Breast epithelium (tissue), 3 donors: ENCODE measurements around the gene PLPP7.

Experiments used
- POLR2AphosphoS5 ChIP-seq, 3 donors: sonication (generic); formaldehyde crosslinking; IDR thresholded peaks; one replicate each; pipeline ENCODE4 v1.6.1; 2017; ENCODE audit warnings: antibody characterized with exemption in 3 of 3
- TF ChIP-seq, protein P1 (sequence below), 3 donors: fragments of 450-650 bp; IDR thresholded peaks; one replicate each; pipeline ENCODE4 v1.5.1; 2016 to 2017; ENCODE audit warnings: antibody characterized with exemption in 3 of 3, mild to moderate bottlenecking in 3 of 3, moderate library complexity in 3 of 3

DNA sequence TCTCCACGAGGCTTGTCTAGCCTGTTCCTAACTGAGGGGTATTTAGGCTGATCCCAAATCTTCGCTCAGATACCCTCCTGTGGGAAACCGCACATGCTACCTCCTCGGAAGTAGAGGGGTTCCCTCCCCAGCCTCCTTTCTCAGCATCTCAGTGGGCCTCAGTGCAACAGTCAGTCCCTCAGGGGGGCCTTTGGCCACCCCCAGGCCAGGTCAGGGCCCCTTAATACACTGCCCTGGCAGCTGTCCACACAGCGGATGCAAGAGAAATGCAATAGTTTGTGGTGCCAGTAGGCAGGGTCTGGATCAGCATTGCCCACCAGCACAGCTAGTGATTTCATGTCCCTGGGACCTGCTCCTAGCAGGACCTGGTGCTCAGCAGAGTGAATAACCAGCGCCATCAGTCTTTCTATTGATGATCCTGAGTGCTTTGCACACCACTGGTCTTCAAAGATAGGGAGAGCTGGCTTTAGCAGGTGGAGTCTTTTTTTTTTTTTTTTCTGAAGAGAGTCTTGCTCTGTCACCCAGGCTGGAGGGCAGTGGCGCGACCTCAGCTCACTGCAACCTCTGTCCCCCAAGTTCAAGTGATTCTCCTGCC is 7.5 kb downstream of the PLPP7 start:
- TF ChIP-seq, protein P1, sequence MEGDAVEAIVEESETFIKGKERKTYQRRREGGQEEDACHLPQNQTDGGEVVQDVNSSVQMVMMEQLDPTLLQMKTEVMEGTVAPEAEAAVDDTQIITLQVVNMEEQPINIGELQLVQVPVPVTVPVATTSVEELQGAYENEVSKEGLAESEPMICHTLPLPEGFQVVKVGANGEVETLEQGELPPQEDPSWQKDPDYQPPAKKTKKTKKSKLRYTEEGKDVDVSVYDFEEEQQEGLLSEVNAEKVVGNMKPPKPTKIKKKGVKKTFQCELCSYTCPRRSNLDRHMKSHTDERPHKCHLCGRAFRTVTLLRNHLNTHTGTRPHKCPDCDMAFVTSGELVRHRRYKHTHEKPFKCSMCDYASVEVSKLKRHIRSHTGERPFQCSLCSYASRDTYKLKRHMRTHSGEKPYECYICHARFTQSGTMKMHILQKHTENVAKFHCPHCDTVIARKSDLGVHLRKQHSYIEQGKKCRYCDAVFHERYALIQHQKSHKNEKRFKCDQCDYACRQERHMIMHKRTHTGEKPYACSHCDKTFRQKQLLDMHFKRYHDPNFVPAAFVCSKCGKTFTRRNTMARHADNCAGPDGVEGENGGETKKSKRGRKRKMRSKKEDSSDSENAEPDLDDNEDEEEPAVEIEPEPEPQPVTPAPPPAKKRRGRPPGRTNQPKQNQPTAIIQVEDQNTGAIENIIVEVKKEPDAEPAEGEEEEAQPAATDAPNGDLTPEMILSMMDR (IDR thresholded peaks at IDR 0.05): no peak
- no peak for TF ChIP-seq POLR2AphosphoS5 (IDR thresholded peaks at IDR 0.05)
